Lower leg skin (tissue), 4 donors: ENCODE results near the gene KCNJ10. TPM values are rescaled to one million over a fixed set of nuclear protein-coding genes. Genes with fewer than 3 reads are reported as not detected.

Experiments
- DNase-seq, 2 donors: peaks; one replicate each; pipeline ENCODE4 v3.0.0-alpha.2; 2019; ENCODE audit warnings: low spot score in 2 of 2
- H3K4me3 ChIP-seq: fragments of 200-600 bp; sonication (generic); 2 replicates; pipeline ENCODE4 v1.5.1; 2017; ENCODE audit warnings: mild to moderate bottlenecking, low read depth; ENCODE audit not compliant: poor library complexity, severe bottlenecking
- CTCF ChIP-seq, 3 donors: fragments of 450-650 bp; IDR thresholded peaks; one replicate each; pipeline ENCODE4 v1.5.1; 2016; ENCODE audit warnings: antibody characterized with exemption in 3 of 3, mild to moderate bottlenecking in 3 of 3, moderate library complexity in 2 of 3
- POLR2A ChIP-seq, 2 donors: fragments of 450-650 bp; IDR thresholded peaks; one replicate each; pipeline ENCODE4 v1.6.1; 2016 to 2017; ENCODE audit warnings: antibody characterized with exemption in 2 of 2, mild to moderate bottlenecking in 1 of 2, moderate library complexity in 1 of 2
- WGBS, 2 donors: methylation state at CpG; one replicate each; pipeline ENCODE4 v1.1.5; 2018; 5-methylcytosine and 5-hydroxymethylcytosine counted together
- intact Hi-C: fragments of 100-400 bp; cut with DNase I; formaldehyde crosslinking; loops from one replicate; pipeline ENCODE4 v1.15.0; 2023; ENCODE audit warnings: low total_unique reads
- total RNA-seq, 4 donors: library from RNA; depleted of rRNA; stranded (reverse); fragments of >200 nt; gene quantifications; one replicate each; pipeline ENCODE4 v1.1.0, GENCODE V29; 2016

KCNJ10 gene
- total RNA-seq, 4 donors from 2014 or later, result not detected

DNA sequence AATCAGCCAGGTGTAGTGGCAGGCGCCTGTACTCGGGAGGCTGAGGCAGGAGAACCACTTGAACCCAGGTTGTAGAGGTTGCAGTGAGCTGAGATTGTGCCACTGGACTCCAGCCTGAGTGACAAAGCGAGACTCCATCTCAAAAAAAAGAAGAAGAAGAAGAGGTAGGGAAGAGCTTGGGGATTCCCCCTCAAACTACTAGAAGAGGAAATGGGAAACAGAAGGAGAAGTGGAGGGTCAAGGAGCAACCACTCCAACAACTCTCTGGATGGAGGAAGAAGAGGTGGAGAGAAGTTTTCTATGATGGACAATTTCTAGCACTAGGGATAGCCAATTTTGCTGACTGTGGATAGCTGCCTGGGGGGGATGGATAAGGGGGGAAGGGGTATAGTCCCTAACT lies 101.1 kb downstream of the KCNJ10 start:
- H3K4me3 ChIP-seq, result no peak overlapping the region
- 96 to 97% methylated on average over 3 of the region's 3 CpGs for WGBS, 2 donors
- peak in 1 of 2 donors; percentile 14 for DNase-seq
- intact Hi-C loops, result no loop called here
- TF ChIP-seq CTCF (IDR thresholded peaks at IDR 0.05) (no peak), POLR2A (IDR thresholded peaks at IDR 0.05) (no peak)

DNA sequence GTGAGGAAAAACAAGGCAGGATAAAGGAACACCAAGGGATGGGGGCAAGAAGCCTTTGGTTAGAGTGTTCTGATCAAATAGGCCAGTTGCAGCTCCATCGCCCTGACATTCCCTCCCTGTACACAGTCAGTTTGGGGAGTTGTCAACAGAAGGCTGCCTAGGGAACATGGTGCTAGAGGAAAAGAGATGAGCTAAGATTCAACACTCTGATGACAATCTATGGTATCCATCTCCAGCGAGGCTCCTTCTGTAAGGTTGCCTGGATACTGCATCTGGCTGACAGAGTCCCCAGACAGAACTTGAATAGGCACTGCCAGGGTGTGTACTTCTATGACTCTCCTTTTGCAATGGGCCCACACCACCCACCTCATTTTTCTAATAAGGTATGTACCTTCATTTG lies 104.7 kb downstream of the KCNJ10 start:
- TF ChIP-seq POLR2A (IDR thresholded peaks at IDR 0.05) (no peak), CTCF (IDR thresholded peaks at IDR 0.05) (no peak)
- 62 to 63% methylated on average over 2 of the region's 2 CpGs for WGBS, 2 donors
- no peak overlapping the region for H3K4me3 ChIP-seq
- intact Hi-C loops, result no loop called here
- peak in 1 of 2 donors; percentile 37 for DNase-seq

DNA sequence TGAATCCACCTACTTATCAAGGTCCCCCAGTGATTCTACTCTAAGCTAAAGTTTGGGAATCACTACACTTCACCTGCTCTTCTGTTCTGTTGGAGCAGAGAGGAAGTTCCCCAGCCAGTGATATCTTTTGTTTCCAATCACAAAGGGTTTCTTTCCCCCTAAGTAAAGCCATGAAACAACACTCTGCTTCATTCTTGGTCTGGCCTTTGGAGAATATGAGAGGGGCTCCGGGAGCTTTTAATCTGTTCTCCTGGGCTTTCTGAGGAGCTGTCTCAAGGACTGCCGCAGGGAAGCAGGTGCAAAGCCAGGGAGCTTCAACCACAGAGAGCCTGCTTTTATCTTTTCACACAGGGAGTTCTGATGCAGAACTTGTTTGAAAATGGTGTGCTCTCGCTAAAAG lies 105.8 kb downstream of the KCNJ10 start:
- intact Hi-C loops, result no loop called here
- no peak for DNase-seq
- WGBS, 2 donors, result 62 to 68% methylated on average over 3 of the region's 3 CpGs
- TF ChIP-seq CTCF (IDR thresholded peaks at IDR 0.05) (no peak), POLR2A (IDR thresholded peaks at IDR 0.05) (no peak)
- H3K4me3 ChIP-seq, result no peak overlapping the region

- H3K4me3 ChIP-seq, result no peak overlapping the region
- TF ChIP-seq CTCF (IDR thresholded peaks at IDR 0.05) (no peak), POLR2A (IDR thresholded peaks at IDR 0.05) (no peak)
- 66 to 77% methylated on average over 11 of the region's 11 CpGs for WGBS, 2 donors
- peak in 1 of 2 donors; percentile 85 for DNase-seq
- intact Hi-C loops, result no loop called here
Measured at GRCh38 chr1:159962176-159962575, 107.8 kb downstream of the KCNJ10 start.

DNA sequence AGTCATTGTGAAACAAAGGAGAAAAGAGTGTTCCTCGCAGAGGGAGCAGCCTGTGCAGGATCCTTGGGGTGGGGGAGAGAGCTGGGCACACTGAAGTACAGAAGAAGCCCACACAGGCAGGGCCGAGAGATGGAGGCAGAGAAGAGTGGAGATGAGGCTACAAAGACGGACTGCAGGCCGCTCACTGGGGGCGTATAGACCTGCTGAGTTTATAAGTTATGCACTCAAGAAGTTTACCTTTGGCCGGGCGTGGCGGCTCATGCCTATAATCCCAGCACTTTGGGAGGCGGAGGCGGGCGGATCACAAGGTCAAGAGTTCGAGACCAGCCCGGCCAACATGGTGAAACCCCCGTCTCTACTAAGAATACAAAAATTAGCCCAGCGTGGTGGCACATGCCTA lies 108.3 kb downstream of the KCNJ10 start:
- H3K4me3 ChIP-seq, result no peak overlapping the region
- DNase-seq, result peak in 1 of 2 donors; percentile 79
- TF ChIP-seq POLR2A (IDR thresholded peaks at IDR 0.05), result no peak
- 51 to 63% methylated on average over 15 of the region's 15 CpGs for WGBS, 2 donors
- intact Hi-C loops, result no loop called here

GRCh38 chr1:159960721-159961381 lies 109.1 kb downstream of the KCNJ10 start:
- DNase-seq, result peak; percentile 78 to 87
- 15 to 18% methylated on average over 5 of the region's 5 CpGs for WGBS, 2 donors
- intact Hi-C loops, result no loop called here
- H3K4me3 ChIP-seq, result no peak overlapping the region
- TF ChIP-seq POLR2A (IDR thresholded peaks at IDR 0.05), result no peak
- TF ChIP-seq CTCF (IDR thresholded peaks at IDR 0.05), result no peak
